VCaP (cell line): ENCODE results near the gene MRPL36.

Experiments
- H3K27ac ChIP-seq: fragments of 450-650 bp; 2 replicates; pipeline ENCODE4 v1.5.1; 2017
- TF ChIP-seq, protein P1 (sequence below): fragments of 450-650 bp; conservative IDR thresholded peaks from 2 replicates; pipeline ENCODE4 v1.5.1; 2017; ENCODE audit warnings: mild to moderate bottlenecking, moderate library complexity

Gene MRPL36

GRCh38 chr5:1796371-1797102 lies 3.1 kb downstream of the MRPL36 start:
- TF ChIP-seq, protein P1, sequence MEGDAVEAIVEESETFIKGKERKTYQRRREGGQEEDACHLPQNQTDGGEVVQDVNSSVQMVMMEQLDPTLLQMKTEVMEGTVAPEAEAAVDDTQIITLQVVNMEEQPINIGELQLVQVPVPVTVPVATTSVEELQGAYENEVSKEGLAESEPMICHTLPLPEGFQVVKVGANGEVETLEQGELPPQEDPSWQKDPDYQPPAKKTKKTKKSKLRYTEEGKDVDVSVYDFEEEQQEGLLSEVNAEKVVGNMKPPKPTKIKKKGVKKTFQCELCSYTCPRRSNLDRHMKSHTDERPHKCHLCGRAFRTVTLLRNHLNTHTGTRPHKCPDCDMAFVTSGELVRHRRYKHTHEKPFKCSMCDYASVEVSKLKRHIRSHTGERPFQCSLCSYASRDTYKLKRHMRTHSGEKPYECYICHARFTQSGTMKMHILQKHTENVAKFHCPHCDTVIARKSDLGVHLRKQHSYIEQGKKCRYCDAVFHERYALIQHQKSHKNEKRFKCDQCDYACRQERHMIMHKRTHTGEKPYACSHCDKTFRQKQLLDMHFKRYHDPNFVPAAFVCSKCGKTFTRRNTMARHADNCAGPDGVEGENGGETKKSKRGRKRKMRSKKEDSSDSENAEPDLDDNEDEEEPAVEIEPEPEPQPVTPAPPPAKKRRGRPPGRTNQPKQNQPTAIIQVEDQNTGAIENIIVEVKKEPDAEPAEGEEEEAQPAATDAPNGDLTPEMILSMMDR, result no peak

GRCh38 chr5:1795931-1796330 lies 3.7 kb downstream of the MRPL36 start:
- no peak overlapping the region for H3K27ac ChIP-seq
- TF ChIP-seq, protein P1, result no peak

More at GRCh38 chr5:1796371-1797102, 3.1 kb downstream of the MRPL36 start:
- no peak overlapping the region for H3K27ac ChIP-seq

- no peak overlapping the region for H3K27ac ChIP-seq
- TF ChIP-seq, protein P1, result no peak
These were observed 4.1 kb downstream of the MRPL36 start for GRCh38 chr5:1795506-1795905.

GRCh38 chr5:1794901-1795290 lies 4.7 kb downstream of the MRPL36 start:
- H3K27ac ChIP-seq, result no peak overlapping the region
- TF ChIP-seq, protein P1, result no peak

- no peak overlapping the region for H3K27ac ChIP-seq
- TF ChIP-seq, protein P1, result no peak
These were observed 5.4 kb downstream of the MRPL36 start for GRCh38 chr5:1793966-1794900.

GRCh38 chr5:1793301-1793740 lies 6.3 kb downstream of the MRPL36 start:
- no peak overlapping the region for H3K27ac ChIP-seq
- TF ChIP-seq, protein P1, result no peak

DNA sequence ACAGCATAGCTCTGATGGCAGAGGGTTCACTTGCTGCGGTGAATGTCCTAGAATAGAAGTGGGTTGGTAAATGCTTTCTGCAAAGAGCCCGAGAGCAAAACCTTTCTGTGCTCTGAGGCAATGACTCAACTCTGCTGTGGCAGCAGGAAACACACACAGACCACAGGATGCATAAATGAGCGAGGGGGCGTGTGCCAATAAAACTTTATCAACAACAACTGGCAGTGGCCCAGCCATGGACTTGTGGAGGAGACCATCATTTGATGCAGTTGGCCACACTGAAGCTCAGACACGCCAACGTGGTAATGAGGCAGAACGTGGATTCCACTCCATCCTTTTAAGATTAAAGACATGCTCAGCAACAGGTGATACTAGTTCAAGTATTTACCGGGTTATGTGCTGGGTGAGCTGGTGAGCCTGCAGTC lies 6.8 kb downstream of the MRPL36 start:
- no peak overlapping the region for H3K27ac ChIP-seq
- TF ChIP-seq, protein P1, result no peak
